Tibial nerve (tissue), 4 donors: ENCODE results near the gene TRNP1. TPM values are rescaled to one million over a fixed set of nuclear protein-coding genes. Genes with fewer than 3 reads are reported as not detected.
"Not testable (repeated sequence)": the region's sequence is repeated elsewhere in the genome, so short reads cannot be mapped to it uniquely, and the experiment has no call there.

Experiments
- DNase-seq, 2 donors: peaks; one replicate each; pipeline ENCODE4 v3.0.0-alpha.2; 2019; ENCODE audit warnings: low spot score in 2 of 2
- H3K27ac ChIP-seq, 4 donors: fragments of 200-600 bp; sonication (generic) in 3 of 4; one replicate each; pipeline ENCODE4 v1.5.1; 2017 to 2019; ENCODE audit warnings: mild to moderate bottlenecking in 1 of 4
- H3K27me3 ChIP-seq, 2 donors: fragments of 200-600 bp; sonication (generic) in 1 of 2; one replicate each; pipeline versions ENCODE4 v1.5.1 to v1.6.0; 2017 to 2019
- H3K36me3 ChIP-seq, 3 donors: fragments of 200-600 bp; sonication (generic); one replicate each; pipeline ENCODE4 v1.5.1; 2018 to 2019
- H3K4me1 ChIP-seq, 4 donors: fragments of 200-600 bp; sonication (generic) in 3 of 4; one replicate each; pipeline ENCODE4 v1.5.1; 2017 to 2019
- H3K4me3 ChIP-seq, 4 donors: fragments of 200-600 bp; sonication (generic) in 3 of 4; one replicate each; pipeline ENCODE4 v1.5.1; 2017 to 2019; ENCODE audit warnings: mild to moderate bottlenecking in 1 of 4, moderate library complexity in 1 of 4
- H3K9me3 ChIP-seq, 4 donors: fragments of 200-600 bp; sonication (generic) in 3 of 4; one replicate each; pipeline ENCODE4 v1.5.1; 2017 to 2019
- CTCF ChIP-seq, 5 experiments: fragments of 200-600 bp in 3 of 5; fragments of 450-650 bp in 2 of 5; sonication (generic) in 3 of 5; IDR thresholded peaks; one replicate each; pipeline ENCODE4 v1.5.1; 2016 to 2019; ENCODE audit warnings: antibody characterized with exemption in 5 of 5, mild to moderate bottlenecking in 3 of 5, moderate library complexity in 2 of 5
- EP300 ChIP-seq, 2 donors: sonication (generic); formaldehyde crosslinking; IDR thresholded peaks; one replicate each; pipeline ENCODE4 v1.6.1; 2017; ENCODE audit warnings: antibody characterized with exemption in 2 of 2, mild to moderate bottlenecking in 1 of 2
- POLR2A ChIP-seq, 2 donors: fragments of 450-650 bp; IDR thresholded peaks; one replicate each; pipeline ENCODE4 v1.6.1; 2017; ENCODE audit warnings: antibody characterized with exemption in 2 of 2, mild to moderate bottlenecking in 2 of 2, moderate library complexity in 2 of 2
- WGBS, 2 donors: methylation state at CpG; one replicate each; pipeline ENCODE4 v1.1.5; 2018; 5-methylcytosine and 5-hydroxymethylcytosine counted together
- total RNA-seq, 4 donors: library from RNA; depleted of rRNA; stranded (reverse); fragments of >200 nt; gene quantifications; one replicate each; pipeline ENCODE4 v1.1.0, GENCODE V29; 2016

The TRNP1 gene
- total RNA-seq: 10 to 100 TPM; 15.0 to 55.7 (median 52.4) TPM

- Histone ChIP-seq H3K4me1 (peaks cover 0 to 40% (median 17%) of the 10 kb centered on the region in 4 donors), H3K27me3 (peaks cover 0 to 55% of the 10 kb centered on the region in 2 donors), H3K27ac (peak within 1 kb of the TSS in 3 of 4 donors; percentile 48 to 77 (median 58)), H3K36me3 (no peaks in the 10 kb centered on the region), H3K9me3 (no peaks in the 10 kb centered on the region), H3K4me3 (peak within 1 kb of the TSS; percentile 54 to 73 (median 64))
- 1% methylated on average over 51 to 55 of the region's 61 CpGs for WGBS, 2 donors
- DNase-seq: peak; percentile 50 to 61
- TF ChIP-seq CTCF (IDR thresholded peaks at IDR 0.05) (no peak), POLR2A (IDR thresholded peaks at IDR 0.05) (peak in 1 of 2 donors; percentile 58), EP300 (IDR thresholded peaks at IDR 0.05) (peak in 1 of 2 donors; percentile 70)
Measured at GRCh38 chr1:26993237-26994019, at the start of gene TRNP1. Gene TRNP1 (plus strand): TSS chr1:26993692. CDS start chr1:26993787, 95 bp downstream.

GRCh38 chr1:26945138-26945537 lies 48.4 kb upstream of the TRNP1 start:
- no peaks in the 10 kb centered on the region for H3K9me3 ChIP-seq
- no peak for DNase-seq
- WGBS, 2 donors: 31 to 47% methylated on average over 2 of the region's 2 CpGs
- H3K4me3 ChIP-seq: no peak overlapping the region
- no peak overlapping the region for H3K27ac ChIP-seq
- no peaks in the 10 kb centered on the region for H3K27me3 ChIP-seq
- H3K4me1 ChIP-seq: no peaks in the 10 kb centered on the region
- H3K36me3 ChIP-seq: peaks cover 16 to 77% (median 38%) of the 10 kb centered on the region in 3 donors
- no peak for TF ChIP-seq POLR2A (IDR thresholded peaks at IDR 0.05)
- no peak for TF ChIP-seq CTCF (IDR thresholded peaks at IDR 0.05)
- TF ChIP-seq EP300 (IDR thresholded peaks at IDR 0.05): no peak

- no peak for DNase-seq
- H3K27ac ChIP-seq: peak overlapping the region in 1 of 4 donors; percentile 37
Measured at GRCh38 chr1:26945728-26946127, 47.8 kb upstream of the TRNP1 start.

GRCh38 chr1:26946270-26946669 lies 47.2 kb upstream of the TRNP1 start:
- H3K36me3 ChIP-seq: peaks cover 16 to 73% (median 37%) of the 10 kb centered on the region in 3 donors

More at GRCh38 chr1:26945728-26946127, 47.8 kb upstream of the TRNP1 start:
- Histone ChIP-seq H3K4me3 (no peak overlapping the region), H3K4me1 (no peaks in the 10 kb centered on the region), H3K9me3 (no peaks in the 10 kb centered on the region), H3K36me3 (peaks cover 16 to 77% (median 38%) of the 10 kb centered on the region in 3 donors), H3K27me3 (no peaks in the 10 kb centered on the region)
- WGBS, 2 donors: 61 to 63% methylated on average over 8 of the region's 8 CpGs
- TF ChIP-seq CTCF (IDR thresholded peaks at IDR 0.05) (no peak), EP300 (IDR thresholded peaks at IDR 0.05) (no peak), POLR2A (IDR thresholded peaks at IDR 0.05) (no peak)

GRCh38 chr1:26948725-26949057 lies 44.8 kb upstream of the TRNP1 start:
- H3K4me1 ChIP-seq, H3K27me3 ChIP-seq, H3K9me3 ChIP-seq, H3K4me3 ChIP-seq, H3K27ac ChIP-seq, DNase-seq: not testable (repeated sequence)
- peaks cover 10 to 49% (median 22%) of the 10 kb centered on the region in 3 donors for H3K36me3 ChIP-seq
- WGBS, 2 donors: 90 to 92% methylated on average over 16 of the region's 16 CpGs

More at GRCh38 chr1:26946270-26946669, 47.2 kb upstream of the TRNP1 start:
- Histone ChIP-seq H3K4me3 (no peak overlapping the region), H3K4me1 (no peaks in the 10 kb centered on the region), H3K27ac (peak overlapping the region in 1 of 4 donors; percentile 37), H3K9me3 (no peaks in the 10 kb centered on the region), H3K27me3 (no peaks in the 10 kb centered on the region)
- DNase-seq: no peak
- no peak for TF ChIP-seq POLR2A (IDR thresholded peaks at IDR 0.05)
- no peak for TF ChIP-seq CTCF (IDR thresholded peaks at IDR 0.05)
- no peak for TF ChIP-seq EP300 (IDR thresholded peaks at IDR 0.05)
- WGBS, 2 donors: 64 to 65% methylated on average over 4 of the region's 4 CpGs
